Activated CD4-positive, alpha-beta T cell treated with anti-CD3 and anti-CD28 coated beads for 36 hours (primary cell): ENCODE data around the gene ARL16. TPM values are rescaled to one million over a fixed set of nuclear protein-coding genes. Genes with fewer than 3 reads are reported as not detected.

Experiments
- ATAC-seq: fragments of 200-7000 bp; cut with Tn5 transposase; one replicate; pipeline ENCODE4 v1.10.0; 2021; ENCODE audit warnings: mild to moderate bottlenecking, moderate library complexity
- CTCF ChIA-PET: fragments of 350-600 bp; sonication (Branson Sonifier 250); formaldehyde crosslinking; loops from one replicate; lab custom pipeline; 2021; ENCODE audit warnings: antibody characterized with exemption; lab: Charles Lee
- POLR2A ChIA-PET: fragments of 350-600 bp; sonication (Branson Sonifier 250); formaldehyde crosslinking; loops from one replicate; lab custom pipeline; 2021; ENCODE audit warnings: antibody characterized with exemption, inconsistent platforms; lab: Charles Lee
- DNase-seq: peaks from one replicate; pipeline ENCODE4 v3.0.0-alpha.2; 2020
- H3K27ac Mint-ChIP-seq: one replicate; pipeline ENCODE4 v1.8.0; 2021; ENCODE audit warnings: mixed read lengths
- H3K27me3 Mint-ChIP-seq: one replicate; pipeline ENCODE4 v1.8.0; 2021; ENCODE audit warnings: mixed read lengths
- H3K36me3 Mint-ChIP-seq: one replicate; pipeline ENCODE4 v1.8.0; 2021; ENCODE audit warnings: low read depth, mixed read lengths
- H3K4me1 Mint-ChIP-seq: one replicate; pipeline ENCODE4 v1.8.0; 2021; ENCODE audit warnings: mixed read lengths
- H3K4me3 Mint-ChIP-seq: one replicate; pipeline ENCODE4 v1.8.0; 2021; ENCODE audit warnings: mild to moderate bottlenecking, moderate library complexity, mixed read lengths
- H3K9me3 Mint-ChIP-seq: one replicate; pipeline ENCODE4 v1.8.0; 2021; ENCODE audit warnings: low read depth, mixed read lengths
- intact Hi-C, 2 experiments: fragments of 100-400 bp; cut with DNase I in 1 of 2; cut with micrococcal nuclease in 1 of 2; formaldehyde crosslinking; loops; one replicate each; pipeline versions ENCODE4 v1.14.2 to v1.15.1; 2022 to 2024; cut with DNase I, micrococcal nuclease
- total RNA-seq, 2 experiments: library from RNA; stranded (reverse); gene quantifications; one replicate each; pipeline ENCODE4 v1.2.3, GENCODE V29; 2021

Gene ARL16
- total RNA-seq, 2 experiments from 2014 or later, result 39.0 to 39.1 TPM

DNA sequence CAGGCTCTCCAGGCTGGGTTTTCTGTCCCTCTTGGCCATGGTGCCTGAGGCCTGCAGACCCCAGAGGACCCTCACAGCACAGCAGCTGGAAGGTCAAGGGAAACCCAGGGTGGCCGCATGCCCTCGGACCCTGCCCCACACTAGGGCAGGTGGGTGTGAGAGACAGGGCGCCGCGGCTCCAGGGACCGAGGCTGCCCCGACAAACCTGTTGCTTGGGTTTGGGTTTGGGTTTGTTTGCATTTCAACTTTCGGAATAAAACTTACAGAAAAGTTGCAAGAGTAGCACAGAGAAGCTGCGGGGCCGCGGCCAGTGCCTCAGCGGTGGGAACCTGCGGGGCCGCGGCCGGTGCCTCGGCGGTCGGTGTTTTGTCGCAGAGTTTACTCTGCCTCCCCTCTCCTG lies 8.0 kb upstream of the ARL16 start:
- POLR2A ChIA-PET, result no interaction called here

GRCh38 chr17:81691196-81691595 lies 7.6 kb upstream of the ARL16 start:
- intact Hi-C loops, result no loop called here
- ATAC-seq, result no peak
- Mint-ChIP-seq H3K9me3 (no peaks in the 10 kb centered on the region), H3K36me3 (peaks cover 41% of the 10 kb centered on the region), H3K27ac (no peak overlapping the region), H3K4me1 (peaks cover 7% of the 10 kb centered on the region), H3K27me3 (no peaks in the 10 kb centered on the region), H3K4me3 (no peak overlapping the region)
- DNase-seq, result no peak
- ChIA-PET CTCF (no interaction called here), POLR2A (no interaction called here)

More for the DNA sequence above, 8.0 kb upstream of the ARL16 start:
- H3K27me3 Mint-ChIP-seq, result no peaks in the 10 kb centered on the region
- peaks cover 5% of the 10 kb centered on the region for H3K4me1 Mint-ChIP-seq
- H3K36me3 Mint-ChIP-seq, result peaks cover 39% of the 10 kb centered on the region
- H3K9me3 Mint-ChIP-seq, result no peaks in the 10 kb centered on the region
- H3K4me3 Mint-ChIP-seq, result no peak overlapping the region
- DNase-seq (no peak), ATAC-seq (no peak)
- H3K27ac Mint-ChIP-seq, result no peak overlapping the region
- CTCF ChIA-PET, result no interaction called here
- intact Hi-C loops, result no loop called here

GRCh38 chr17:81690549-81690948 lies 7.0 kb upstream of the ARL16 start:
- no peak overlapping the region for H3K4me3 Mint-ChIP-seq
- intact Hi-C loops, result no loop called here
- ChIA-PET POLR2A (interaction anchor here (0.5 kb wide), 1 partner anchor 1431 kb away, joined by 4 read pairs; no protein-coding TSS in a partner anchor), CTCF (no interaction called here)
- ATAC-seq (no peak), DNase-seq (no peak)
- H3K36me3 Mint-ChIP-seq, result peaks cover 47% of the 10 kb centered on the region
- no peak overlapping the region for H3K27ac Mint-ChIP-seq
- peaks cover 12% of the 10 kb centered on the region for H3K4me1 Mint-ChIP-seq
- no peaks in the 10 kb centered on the region for H3K27me3 Mint-ChIP-seq
- no peaks in the 10 kb centered on the region for H3K9me3 Mint-ChIP-seq

- CTCF ChIA-PET, result no interaction called here
- no peaks in the 10 kb centered on the region for H3K9me3 Mint-ChIP-seq
- intact Hi-C loops, result no loop called here
- POLR2A ChIA-PET, result interaction anchor here (0.5 kb wide), 1 partner anchor 1430 kb away, joined by 4 read pairs; no protein-coding TSS in a partner anchor
- ATAC-seq (no peak), DNase-seq (no peak)
- H3K4me1 Mint-ChIP-seq, result peaks cover 17% of the 10 kb centered on the region
- peaks cover 51% of the 10 kb centered on the region for H3K36me3 Mint-ChIP-seq
- H3K27me3 Mint-ChIP-seq, result no peaks in the 10 kb centered on the region
- no peak overlapping the region for H3K4me3 Mint-ChIP-seq
- no peak overlapping the region for H3K27ac Mint-ChIP-seq
Measured at GRCh38 chr17:81690066-81690465, 6.5 kb upstream of the ARL16 start.

- Mint-ChIP-seq H3K27ac (no peak overlapping the region), H3K27me3 (no peaks in the 10 kb centered on the region), H3K4me1 (peaks cover 25% of the 10 kb centered on the region), H3K9me3 (no peaks in the 10 kb centered on the region), H3K36me3 (peaks cover 58% of the 10 kb centered on the region), H3K4me3 (no peak overlapping the region)
- no peak for DNase-seq
- ChIA-PET CTCF (no interaction called here), POLR2A (no interaction called here)
- ATAC-seq, result no peak
- intact Hi-C loops, result no loop called here
Measured at GRCh38 chr17:81688616-81689015, 5.0 kb upstream of the ARL16 start.

GRCh38 chr17:81687770-81688541 lies 4.4 kb upstream of the ARL16 start:
- ATAC-seq (no peak), DNase-seq (no peak)
- Mint-ChIP-seq H3K27me3 (no peaks in the 10 kb centered on the region), H3K36me3 (peaks cover 58% of the 10 kb centered on the region), H3K4me1 (peaks cover 25% of the 10 kb centered on the region), H3K9me3 (no peaks in the 10 kb centered on the region), H3K27ac (no peak overlapping the region), H3K4me3 (no peak overlapping the region)
- ChIA-PET POLR2A (no interaction called here), CTCF (no interaction called here)
- intact Hi-C loops, result no loop called here

GRCh38 chr17:81686614-81687013 lies 3.0 kb upstream of the ARL16 start:
- ChIA-PET CTCF (no interaction called here), POLR2A (no interaction called here)
- Mint-ChIP-seq H3K9me3 (no peaks in the 10 kb centered on the region), H3K27ac (no peak overlapping the region), H3K4me1 (peaks cover 31% of the 10 kb centered on the region), H3K4me3 (no peak overlapping the region), H3K27me3 (no peaks in the 10 kb centered on the region), H3K36me3 (peaks cover 62% of the 10 kb centered on the region)
- DNase-seq (no peak), ATAC-seq (no peak)
- intact Hi-C loops, result no loop called here

DNA sequence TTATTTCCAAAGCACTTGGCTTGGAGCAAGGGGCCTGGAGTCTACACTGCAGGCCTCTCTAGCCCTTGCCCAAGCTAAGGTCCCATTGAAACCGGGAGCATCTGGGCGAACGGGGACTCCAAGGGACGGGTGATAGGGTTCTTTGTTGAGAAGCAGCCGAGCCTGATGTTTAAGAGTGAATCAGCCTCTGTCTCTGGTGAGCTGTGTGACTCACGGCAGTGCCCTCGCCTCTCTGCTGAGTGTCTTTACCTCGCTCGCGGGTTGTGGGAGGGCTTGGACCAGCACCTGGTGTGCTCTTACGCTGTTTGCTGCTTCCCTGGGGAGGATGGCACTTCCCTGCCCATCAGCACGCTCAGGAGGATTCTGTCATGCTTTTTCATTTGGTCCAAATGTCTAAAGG lies 1.5 kb upstream of the ARL16 start:
- peak; percentile 49 for ATAC-seq
- ChIA-PET CTCF (interaction anchor here (0.6 to 0.8 kb wide), 3 partner anchors 20 to 360 kb away, joined by 3 read pairs; no protein-coding TSS in a partner anchor), POLR2A (interaction anchor here (0.6 to 4.0 kb wide), 5 partner anchors 17 to 273 kb away, joined by 3 to 24 read pairs (median 4); partner anchors contain the start of gene MRPL12)
- Mint-ChIP-seq H3K4me1 (peaks cover 31% of the 10 kb centered on the region), H3K27me3 (no peaks in the 10 kb centered on the region), H3K4me3 (peak overlapping the region; percentile 87), H3K9me3 (no peaks in the 10 kb centered on the region), H3K27ac (peak overlapping the region; percentile 83), H3K36me3 (peaks cover 60% of the 10 kb centered on the region)
- peak; percentile 82 for DNase-seq
- intact Hi-C loops, result no loop called here

- intact Hi-C loops, result loop anchor here (1.0 to 5.0 kb wide), 3 partner anchors 19 to 445 kb away; partner anchors contain the start of genes ACTG1 (in 1 of the 2), MRPL12 (in 1 of the 2), NDUFAF8 (in 1 of the 2) and TEPSIN (in 1 of the 2)
- CTCF ChIA-PET, result interaction anchor here (0.6 to 1.0 kb wide), 4 partner anchors 10 to 360 kb away, joined by 3 read pairs; no protein-coding TSS in a partner anchor
- H3K9me3 Mint-ChIP-seq, result no peaks in the 10 kb centered on the region
- H3K4me3 Mint-ChIP-seq, result peak overlapping the region; percentile 87
- DNase-seq, result peak; percentile 55
- POLR2A ChIA-PET, result interaction anchor here (0.9 to 4.0 kb wide), 3 partner anchors 18 to 27 kb away, joined by 4 to 24 read pairs (median 7); partner anchors contain the start of genes CCDC137, MRPL12 and OXLD1
- H3K27ac Mint-ChIP-seq, result peak overlapping the region; percentile 83
- ATAC-seq, result no peak
- H3K27me3 Mint-ChIP-seq, result no peaks in the 10 kb centered on the region
- H3K36me3 Mint-ChIP-seq, result peaks cover 53% of the 10 kb centered on the region
- H3K4me1 Mint-ChIP-seq, result peaks cover 31% of the 10 kb centered on the region
Measured at GRCh38 chr17:81684442-81684911, 880 bp upstream of the ARL16 start.

DNA sequence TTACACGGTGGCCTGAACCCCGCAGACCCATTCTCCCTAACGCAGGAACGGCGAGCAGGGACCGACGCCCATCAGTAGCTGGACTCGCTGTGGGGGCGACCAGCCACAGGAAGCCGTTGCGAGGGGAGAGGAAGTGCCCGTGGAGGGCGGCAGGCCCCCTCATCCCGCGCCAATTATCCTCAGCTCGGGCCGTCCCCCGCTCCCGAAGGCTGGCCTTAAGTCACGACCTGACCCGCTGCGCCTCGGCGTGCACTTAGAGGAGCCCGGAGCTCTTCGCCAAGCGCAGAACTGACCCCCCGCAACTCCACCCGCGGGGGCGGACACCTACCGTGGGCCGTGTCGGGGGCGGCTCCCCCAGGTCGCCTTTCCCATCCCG lies 401 bp downstream of the ARL16 start:
- no peaks in the 10 kb centered on the region for H3K27me3 Mint-ChIP-seq
- CTCF ChIA-PET, result interaction anchor here (0.6 to 1.5 kb wide), 5 partner anchors 11 to 773 kb away, joined by 3 to 5 read pairs (median 4); partner anchors contain the start of gene MRPL12

GRCh38 chr17:81682565-81683207 lies 911 bp downstream of the ARL16 start:
- intact Hi-C loops, result loop anchor here (1.0 to 5.0 kb wide), 11 partner anchors 14 to 340 kb away; partner anchors contain the start of genes ACTG1 (in 1 of the 2), ASPSCR1 (in 1 of the 2), CCDC137 (in 1 of the 2) and CENPX (in 1 of the 2)
- Mint-ChIP-seq H3K27ac (peak overlapping the region; percentile 78), H3K27me3 (no peaks in the 10 kb centered on the region), H3K4me3 (peak overlapping the region; percentile 87), H3K9me3 (no peaks in the 10 kb centered on the region), H3K4me1 (peaks cover 28% of the 10 kb centered on the region), H3K36me3 (peaks cover 41% of the 10 kb centered on the region)
- CTCF ChIA-PET, result interaction anchor here (0.6 to 1.5 kb wide), 4 partner anchors 20 to 773 kb away, joined by 3 to 4 read pairs (median 4); no protein-coding TSS in a partner anchor
- POLR2A ChIA-PET, result interaction anchor here (4.0 kb wide), 1 partner anchor 20 kb away, joined by 24 read pairs; the partner anchor contains the start of gene MRPL12
- no peak for ATAC-seq
- no peak for DNase-seq

More for the DNA sequence above, 401 bp downstream of the ARL16 start:
- H3K4me3 Mint-ChIP-seq, result peak overlapping the region; percentile 87
- H3K4me1 Mint-ChIP-seq, result peaks cover 28% of the 10 kb centered on the region
- ATAC-seq (no peak), DNase-seq (no peak)
- peaks cover 43% of the 10 kb centered on the region for H3K36me3 Mint-ChIP-seq
- POLR2A ChIA-PET, result interaction anchor here (1.1 to 4.0 kb wide), 3 partner anchors 16 to 47 kb away, joined by 3 to 24 read pairs (median 7); partner anchors contain the start of genes CCDC137, MRPL12 and OXLD1
- peak overlapping the region; percentile 78 for H3K27ac Mint-ChIP-seq
- no peaks in the 10 kb centered on the region for H3K9me3 Mint-ChIP-seq
- intact Hi-C loops, result loop anchor here (1.0 to 5.0 kb wide), 11 partner anchors 14 to 340 kb away; partner anchors contain the start of genes ACTG1 (in 1 of the 2), ASPSCR1 (in 1 of the 2), CCDC137 (in 1 of the 2) and CENPX (in 1 of the 2)
